Measurements from ENCODE around the gene ZNF79. TPM values are rescaled to one million over a fixed set of nuclear protein-coding genes. Genes with fewer than 3 reads are reported as not detected.

Gene ZNF79
- total RNA-seq, 1 donor from 2014 or later: 9.5 TPM

DNA sequence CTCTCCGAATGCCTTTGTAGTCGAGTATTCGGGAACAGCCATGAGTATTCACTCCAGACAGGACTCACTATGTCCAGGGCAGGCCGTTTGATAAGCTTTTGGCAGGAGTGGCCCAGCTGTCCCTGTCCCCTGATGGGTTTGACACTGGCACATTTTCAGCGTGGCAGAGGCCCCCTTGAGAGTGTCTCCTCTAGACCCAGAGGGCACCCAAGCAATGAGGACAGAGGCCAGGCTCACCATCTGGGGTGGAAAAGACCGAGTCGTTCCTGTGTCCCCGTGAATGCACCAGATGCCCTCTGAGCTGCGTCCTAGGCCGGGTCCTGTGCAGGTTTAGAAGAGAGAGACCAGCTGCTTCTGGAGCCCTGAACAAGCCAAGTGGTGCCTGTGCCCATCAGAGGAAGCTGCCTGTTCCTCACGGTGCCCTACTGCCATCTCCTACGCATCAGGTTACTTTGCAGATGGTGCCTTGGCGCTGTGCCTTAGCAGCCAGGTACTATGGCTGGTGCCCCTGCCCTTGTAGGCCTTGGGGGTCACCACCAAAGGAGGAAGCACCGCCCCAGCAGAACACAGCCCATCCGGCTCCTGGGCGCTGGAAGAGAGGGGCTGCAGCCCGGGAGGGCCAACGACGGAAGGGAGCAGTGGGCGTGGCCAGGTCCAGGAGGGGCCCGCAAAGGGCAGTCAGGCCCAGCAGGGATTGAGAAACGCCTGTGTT lies 69.6 kb downstream of the ZNF79 start:
- H3K4me3 ChIP-seq: no peak overlapping the region
- H3K4me1 ChIP-seq: peaks cover 3% of the 10 kb centered on the region
- intact Hi-C loops (cut with DNase I): no loop called here
- no peak overlapping the region for H3K27ac ChIP-seq
- peaks cover 93% of the 10 kb centered on the region for H3K36me3 ChIP-seq
- TF ChIP-seq, protein P1, sequence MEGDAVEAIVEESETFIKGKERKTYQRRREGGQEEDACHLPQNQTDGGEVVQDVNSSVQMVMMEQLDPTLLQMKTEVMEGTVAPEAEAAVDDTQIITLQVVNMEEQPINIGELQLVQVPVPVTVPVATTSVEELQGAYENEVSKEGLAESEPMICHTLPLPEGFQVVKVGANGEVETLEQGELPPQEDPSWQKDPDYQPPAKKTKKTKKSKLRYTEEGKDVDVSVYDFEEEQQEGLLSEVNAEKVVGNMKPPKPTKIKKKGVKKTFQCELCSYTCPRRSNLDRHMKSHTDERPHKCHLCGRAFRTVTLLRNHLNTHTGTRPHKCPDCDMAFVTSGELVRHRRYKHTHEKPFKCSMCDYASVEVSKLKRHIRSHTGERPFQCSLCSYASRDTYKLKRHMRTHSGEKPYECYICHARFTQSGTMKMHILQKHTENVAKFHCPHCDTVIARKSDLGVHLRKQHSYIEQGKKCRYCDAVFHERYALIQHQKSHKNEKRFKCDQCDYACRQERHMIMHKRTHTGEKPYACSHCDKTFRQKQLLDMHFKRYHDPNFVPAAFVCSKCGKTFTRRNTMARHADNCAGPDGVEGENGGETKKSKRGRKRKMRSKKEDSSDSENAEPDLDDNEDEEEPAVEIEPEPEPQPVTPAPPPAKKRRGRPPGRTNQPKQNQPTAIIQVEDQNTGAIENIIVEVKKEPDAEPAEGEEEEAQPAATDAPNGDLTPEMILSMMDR (IDR thresholded peaks at IDR 0.05): no peak
- no peaks in the 10 kb centered on the region for H3K27me3 ChIP-seq (ENCODE audit: low read depth)
- ATAC-seq (no peak), DNase-seq (no peak)
- no peaks in the 10 kb centered on the region for H3K9me3 ChIP-seq

DNA sequence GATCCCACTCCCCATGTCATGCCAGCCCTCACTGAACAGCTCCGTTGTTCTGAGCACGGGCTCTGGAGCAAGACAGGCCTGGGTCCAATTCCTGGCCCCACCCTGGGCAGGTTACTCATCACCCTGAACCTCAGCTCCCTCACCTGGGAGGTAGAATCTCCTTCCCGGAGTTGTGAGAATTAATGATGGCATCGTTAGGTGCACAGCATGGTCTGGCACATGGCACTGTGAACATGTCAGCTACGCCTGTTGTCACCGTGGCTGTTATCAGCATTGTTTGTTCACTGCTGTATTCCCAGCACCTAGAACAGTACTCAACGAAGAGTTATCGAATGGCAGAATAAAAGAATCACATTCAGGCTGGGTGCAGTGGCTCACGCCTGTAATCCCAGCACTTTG lies 70.1 kb downstream of the ZNF79 start:
- Histone ChIP-seq H3K27ac (no peak overlapping the region), H3K9me3 (no peaks in the 10 kb centered on the region), H3K4me3 (no peak overlapping the region), H3K27me3 (ENCODE audit: low read depth) (no peaks in the 10 kb centered on the region), H3K4me1 (peaks cover 3% of the 10 kb centered on the region), H3K36me3 (peaks cover 88% of the 10 kb centered on the region)
- TF ChIP-seq, protein P1 (IDR thresholded peaks at IDR 0.05): no peak
- intact Hi-C loops (cut with DNase I): no loop called here
- ATAC-seq (no peak), DNase-seq (no peak)

Other genes starting within 250 kb of the ZNF79 start
- gene GARNL3, start 159.6 kb upstream of the ZNF79 start, total RNA-seq: 7.8 TPM
- 18.5 TPM for gene SLC2A8, start 27.2 kb upstream of the ZNF79 start, total RNA-seq
- 1,018 TPM for gene RPL12, start 27.0 kb downstream of the ZNF79 start, total RNA-seq
- 25.9 TPM for gene LRSAM1, start 27.1 kb downstream of the ZNF79 start, total RNA-seq
- gene STXBP1, start 187.9 kb downstream of the ZNF79 start, total RNA-seq: 88.6 TPM

Data from lower lobe of right lung (tissue), 2 donors.